HL-60/S4 (cell line): Measurements from ENCODE around the gene CRELD2.

Experiments
- in situ Hi-C: fragments of 300-500 bp; cut with MboI; formaldehyde crosslinking; loops from 2 replicates; pipeline ENCODE4 v1.14.3; 2022; ENCODE audit warnings: low sequenced_read_pairs

CRELD2 gene

DNA sequence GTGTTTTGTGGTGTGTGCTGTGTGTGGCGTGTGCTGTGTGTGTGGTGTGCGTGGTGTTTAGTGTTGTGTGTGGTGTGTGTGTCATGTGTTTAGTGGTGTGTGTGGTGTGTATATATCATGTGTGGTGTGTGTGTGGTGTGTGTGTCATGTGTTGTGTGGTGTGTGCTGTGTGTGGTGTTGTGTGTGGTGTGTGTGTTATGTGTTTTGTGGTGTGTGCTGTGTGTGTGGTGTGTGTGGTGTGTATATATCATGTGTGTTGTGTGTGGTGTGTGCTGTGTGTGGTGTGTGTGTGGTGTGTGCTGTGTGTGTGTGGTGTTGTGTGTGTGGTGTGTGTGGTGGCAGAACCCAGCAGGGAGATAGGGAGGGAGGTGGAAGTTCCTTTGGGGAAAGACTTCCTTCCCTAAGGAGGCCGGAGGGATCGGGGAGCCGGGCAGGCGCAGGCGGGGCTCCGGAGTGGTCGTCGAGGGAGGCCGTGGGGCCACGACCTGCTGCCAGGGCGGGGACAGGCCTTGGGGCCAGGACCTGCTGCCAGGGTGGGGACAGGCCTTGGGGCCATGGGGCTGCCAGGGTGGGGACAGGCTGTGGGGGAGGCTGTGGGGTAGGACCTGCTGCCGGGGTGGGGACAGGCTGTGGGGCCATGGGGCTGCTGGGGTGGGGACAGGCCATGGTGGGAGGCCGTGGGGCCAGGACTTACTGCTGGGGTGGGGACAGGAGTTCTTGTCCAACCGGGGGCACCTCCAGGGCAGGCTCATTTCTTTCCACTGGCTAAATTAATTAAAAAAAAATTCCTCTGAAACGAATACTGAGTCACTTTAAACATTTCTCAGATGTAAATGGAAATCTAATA is 57.3 kb downstream of the CRELD2 start:
- in situ Hi-C loops = no loop called here

DNA sequence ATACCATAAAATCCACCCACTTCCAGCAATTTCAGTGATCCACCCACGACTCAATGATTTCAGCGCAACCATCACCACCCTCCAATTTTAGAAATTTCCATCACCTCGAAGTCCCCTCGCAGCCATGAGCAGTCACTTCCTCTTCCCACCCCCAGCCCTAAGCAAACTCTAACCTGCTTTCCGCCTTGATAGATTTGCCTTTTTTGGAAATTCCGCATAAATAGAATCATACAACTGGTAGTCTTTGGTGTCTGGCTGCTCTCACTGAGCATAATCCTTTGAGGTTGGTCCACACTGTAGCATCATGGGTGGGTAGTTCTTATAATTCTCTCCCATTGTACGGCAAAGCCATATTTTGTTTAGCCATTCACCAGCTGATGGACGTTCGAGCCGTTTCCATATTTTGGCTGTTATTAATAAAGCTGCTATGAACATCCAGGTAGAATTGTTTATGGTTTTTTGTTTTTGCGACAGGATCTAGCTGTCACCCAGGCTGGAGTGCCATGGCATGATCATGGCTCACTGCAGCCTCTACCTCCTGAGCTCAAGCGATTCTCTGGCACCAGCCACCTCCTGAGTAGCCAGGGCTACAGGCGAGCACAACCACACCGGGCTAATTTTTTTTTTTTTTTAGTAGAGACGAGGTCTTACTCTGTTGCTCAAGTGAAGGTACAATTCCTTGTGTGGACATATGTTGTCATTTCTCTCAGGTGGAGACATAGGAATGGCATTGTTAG is 58.2 kb downstream of the CRELD2 start:
- in situ Hi-C loops = no loop called here
